K562 (cell line): Measurements from ENCODE around the gene SLC44A1. TPM values are rescaled to one million over a fixed set of nuclear protein-coding genes. Genes with fewer than 3 reads are reported as not detected.

Source experiments
- ATAC-seq: fragments of 200-7000 bp; cut with Tn5 transposase; 3 replicates; pipeline ENCODE4 v1.9.1; 2020; ENCODE audit warnings: moderate library complexity
- BruUV-seq: library from RNA; stranded (reverse); fragments of 400-500 nt; replicated peaks from 2 replicates; lab custom pipeline; 2021; lab: Mats Ljungman, UMichigan
- CTCF ChIA-PET: fragments of 300-600 bp; formaldehyde crosslinking; extraction: SDS; loops from one replicate; lab custom pipeline; 2021; ENCODE audit warnings: low intra/inter-chr PET ratio; lab: Yijun Ruan, JAX
- POLR2A ChIA-PET: fragments of 300-600, 350-650 bp; sonication (Branson Sonifier 250); formaldehyde crosslinking; extraction: SDS; loops from one replicate; lab custom pipeline; 2021; ENCODE audit warnings: antibody characterized with exemption, inconsistent platforms; lab: Yijun Ruan, JAX
- DNase-seq, 4 experiments: peaks; one replicate each; pipeline versions ENCODE4 v3.0.0 to v3.0.0-alpha.2; 2011 to 2018; ENCODE audit warnings: low spot score in 3 of 4, mixed read lengths in 3 of 4; ENCODE audit errors: extremely low read depth in 1 of 4
- FAIRE-seq: peaks from 2 replicates; lab custom pipeline; 2011; peaks lifted over from hg19 to GRCh38; lab: Jason Lieb, UNC
- H2AFZ ChIP-seq: 2 replicates; pipeline ENCODE4 v1.6.0; 2011; ENCODE audit warnings: low read depth, low read length, control low read depth, inconsistent platforms
- H3K27ac ChIP-seq: fragments of 200-600 bp; 3 replicates; pipeline ENCODE4 v1.8.0; 2011; ENCODE audit warnings: low read depth, mild to moderate bottlenecking, control low read depth, inconsistent platforms, low read length, moderate library complexity, mixed read lengths; ENCODE audit errors: extremely low read depth
- H3K27me3 ChIP-seq, 2 experiments: fragments of 300-600 bp in 1 of 2; 2 replicates in 1 of 2; 3 replicates in 1 of 2; pipeline versions ENCODE4 v1.6.0 to v1.8.0; 2011; ENCODE audit warnings: inconsistent platforms in 2 of 2, low read length in 2 of 2, mild to moderate bottlenecking in 1 of 2, mixed read lengths in 1 of 2, moderate library complexity in 1 of 2; ENCODE audit not compliant: control insufficient read depth in 2 of 2, insufficient read depth in 2 of 2
- H3K36me3 ChIP-seq: fragments of 300-600 bp; 3 replicates; pipeline ENCODE4 v1.8.0; 2011; ENCODE audit warnings: mild to moderate bottlenecking, low read length, inconsistent platforms; ENCODE audit not compliant: control insufficient read depth, insufficient read depth
- H3K4me1 ChIP-seq, 2 experiments: fragments of 200-600 bp in 1 of 2; replicated peaks in 1 of 2; 2 replicates in 1 of 2; 3 replicates in 1 of 2; pipeline versions ENCODE4 v1.5.1 to v1.8.0; 2011; ENCODE audit warnings: inconsistent platforms in 2 of 2, low read length in 2 of 2, mild to moderate bottlenecking in 1 of 2, mixed read lengths in 1 of 2, moderate library complexity in 1 of 2; ENCODE audit not compliant: control insufficient read depth in 2 of 2, insufficient read depth in 2 of 2
- H3K4me2 ChIP-seq: 2 replicates; pipeline ENCODE4 v1.6.1; 2011; ENCODE audit warnings: low read length, control low read depth, inconsistent platforms, mixed read lengths; ENCODE audit not compliant: insufficient read depth
- H3K4me3 ChIP-seq: fragments of 200-600 bp; sonication (generic), shearing (Covaris generic); 2 replicates; pipeline ENCODE4 v1.5.1; 2016; ENCODE audit warnings: control low read depth, inconsistent platforms
- H3K79me2 ChIP-seq: fragments of 200-600 bp; 3 replicates; pipeline ENCODE4 v1.8.0; 2011; ENCODE audit warnings: low read length, inconsistent platforms; ENCODE audit not compliant: control insufficient read depth, insufficient read depth
- H3K9ac ChIP-seq, 2 experiments: 2 replicates each; pipeline versions ENCODE4 v1.6.0 to v1.6.1; 2011; ENCODE audit warnings: low read depth in 2 of 2, low read length in 2 of 2, control low read depth in 1 of 2, inconsistent platforms in 1 of 2, mild to moderate bottlenecking in 1 of 2, mixed read lengths in 1 of 2; ENCODE audit not compliant: insufficient read depth in 1 of 2
- H3K9me1 ChIP-seq: one replicate; pipeline ENCODE4 v1.6.0; 2011; ENCODE audit warnings: inconsistent platforms, mild to moderate bottlenecking, low read length, moderate library complexity; ENCODE audit not compliant: control insufficient read depth, insufficient read depth
- H3K9me3 ChIP-seq: replicated peaks from 2 replicates; pipeline ENCODE4 v1.5.1; 2011; ENCODE audit warnings: low read depth, low read length, inconsistent platforms; ENCODE audit not compliant: control insufficient read depth, insufficient read depth
- H4K20me1 ChIP-seq: replicated peaks from 2 replicates; pipeline ENCODE4 v1.6.1; 2011; ENCODE audit warnings: low read length, inconsistent platforms, mixed read lengths; ENCODE audit not compliant: control insufficient read depth, insufficient read depth
- CBX3 ChIP-seq, 2 experiments: IDR thresholded peaks; 1 replicate in 1 of 2; 2 replicates in 1 of 2; pipeline ENCODE4 v1.6.1; 2012; ENCODE audit warnings: inconsistent platforms in 2 of 2, low read length in 2 of 2, borderline replicate concordance in 1 of 2, control low read depth in 1 of 2
- CBX8 ChIP-seq: fragments of 200-600 bp; sonication (generic); IDR thresholded peaks from 2 replicates; pipeline ENCODE4 v1.6.1; 2012; ENCODE audit warnings: borderline replicate concordance, mixed run types, low read depth, mild to moderate bottlenecking, moderate library complexity, mixed read lengths, low read length, control low read depth, inconsistent platforms; ENCODE audit not compliant: poor library complexity, severe bottlenecking; ENCODE audit errors: extremely low read depth
- MCM7 ChIP-seq, 2 experiments: fragments of 450-650 bp; IDR thresholded peaks; 2 replicates each; pipeline ENCODE4 v1.6.1; 2016 to 2018
- SMARCC2 ChIP-seq: fragments of 450-650 bp; IDR thresholded peaks from 2 replicates; pipeline ENCODE4 v1.6.1; 2017; ENCODE audit warnings: antibody characterized with exemption, moderate library complexity, mild to moderate bottlenecking, low read depth
- ZC3H11A ChIP-seq: IDR thresholded peaks from 2 replicates; pipeline ENCODE4 v1.6.1; 2012; ENCODE audit warnings: low read depth, low read length, improper control_type of control experiment
- in situ Hi-C: fragments of 300-500 bp; cut with MboI; formaldehyde crosslinking; loops from 4 replicates; pipeline ENCODE4 v1.15.0; 2018; ENCODE audit warnings: inconsistent platforms, mixed read lengths
- intact Hi-C: fragments of 100-400 bp; cut with micrococcal nuclease; formaldehyde crosslinking; loops from 2 replicates; pipeline ENCODE4 v1.14.2; 2022
- polyA plus RNA-seq, 8 experiments: library from polyadenylated mRNA; depleted of rRNA in 4 of 8; stranded (reverse) in 5 of 8; unstranded in 3 of 8; fragments of >200 nt; fragmentation: Nextera tagmentation in 2 of 8; fragmentation: Illumina TruSeq in 1 of 8; extraction: Ambion mirVana in 2 of 8; extraction: Trizol in 1 of 8; gene quantifications; 2 replicates each; pipeline versions ENCODE4 v1.2.1 to v1.2.3, GENCODE V29; 2011 to 2014; ENCODE audit warnings: inconsistent platforms in 1 of 8, missing spikeins in 1 of 8
- total RNA-seq, 7 experiments: library from RNA; depleted of rRNA in 6 of 7; stranded (reverse); fragments of >200 nt in 6 of 7; fragmentation: Illumina TruSeq in 2 of 7; extraction: Trizol in 2 of 7; gene quantifications; 2 replicates each; pipeline versions ENCODE4 v1.2.1 to v1.2.3, GENCODE V29; 2011 to 2021; ENCODE audit warnings: low replicate concordance in 1 of 7
- TF ChIP-seq, protein P1 (sequence below): sonication (generic); formaldehyde crosslinking; IDR thresholded peaks from 2 replicates; pipeline ENCODE4 v1.8.1; 2023; ENCODE audit warnings: mild to moderate bottlenecking, missing genetic modification reagents
- TF ChIP-seq, protein P2 (sequence below): IDR thresholded peaks from 2 replicates; pipeline ENCODE4 v1.6.1; 2014; ENCODE audit warnings: antibody characterized with exemption
- TF ChIP-seq, protein P3 (sequence below): fragments of 450-650 bp; formaldehyde crosslinking; conservative IDR thresholded peaks from 2 replicates; pipeline ENCODE4 v1.4.0; 2022; ENCODE audit warnings: mild to moderate bottlenecking, missing genetic modification characterization
- TF ChIP-seq, protein P4 (sequence below): fragments of 250-450 bp; sonication (Bioruptor Pico); IDR thresholded peaks from 2 replicates; pipeline ENCODE4 v1.5.0; 2021

SLC44A1 gene
- total and polyA plus RNA-seq, 9 of the 15 experiments (the other 6 are each of a cell fraction or from before 2014, with no cell fraction given), result 0.11 to 0.59 (median 0.30) TPM

DNA sequence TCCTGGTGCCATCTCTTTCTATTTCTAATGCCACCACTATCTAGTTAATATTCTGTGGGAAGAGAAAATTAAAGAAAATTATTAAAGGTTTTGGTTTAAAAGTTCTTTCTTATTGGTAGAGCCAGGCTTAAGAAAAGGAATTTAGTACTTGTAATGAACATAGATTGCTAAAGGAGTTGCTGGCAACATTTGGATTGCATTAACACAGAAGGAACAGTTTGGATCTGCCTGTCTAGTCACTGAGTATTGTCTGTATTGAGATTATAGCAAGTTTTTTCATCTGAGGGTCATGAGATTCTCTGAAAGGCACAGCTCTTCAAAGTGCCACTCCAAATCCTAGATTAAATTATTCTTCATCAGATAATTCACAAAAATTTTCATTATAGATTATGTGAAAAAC, 235.4 kb downstream of the SLC44A1 start:
- intact Hi-C loops, result no loop called here
- FAIRE-seq (no peak), ATAC-seq (no peak), DNase-seq (no peak)
- in situ Hi-C loops, result no loop called here
- Histone ChIP-seq H3K9me3 (no peaks in the 10 kb centered on the region), H3K9me1 (no peaks in the 10 kb centered on the region), H3K4me3 (no peak overlapping the region), H3K27me3 (no peaks in the 10 kb centered on the region), H2AFZ (no peak overlapping the region), H3K36me3 (no peaks in the 10 kb centered on the region), H3K27ac (no peak overlapping the region), H3K4me2 (no peak overlapping the region), H4K20me1 (no peaks in the 10 kb centered on the region), H3K9ac (no peak overlapping the region), H3K4me1 (no peaks in the 10 kb centered on the region), H3K79me2 (no peaks in the 10 kb centered on the region)
- POLR2A ChIA-PET, result interaction anchor here (0.6 kb wide), 1 partner anchor 13 kb away, joined by 3 read pairs; no protein-coding TSS in a partner anchor
- CTCF ChIA-PET, result no interaction called here
- BruUV-seq, result no TSS peak
- TF ChIP-seq SMARCC2, result no peak
- TF ChIP-seq, protein P1, sequence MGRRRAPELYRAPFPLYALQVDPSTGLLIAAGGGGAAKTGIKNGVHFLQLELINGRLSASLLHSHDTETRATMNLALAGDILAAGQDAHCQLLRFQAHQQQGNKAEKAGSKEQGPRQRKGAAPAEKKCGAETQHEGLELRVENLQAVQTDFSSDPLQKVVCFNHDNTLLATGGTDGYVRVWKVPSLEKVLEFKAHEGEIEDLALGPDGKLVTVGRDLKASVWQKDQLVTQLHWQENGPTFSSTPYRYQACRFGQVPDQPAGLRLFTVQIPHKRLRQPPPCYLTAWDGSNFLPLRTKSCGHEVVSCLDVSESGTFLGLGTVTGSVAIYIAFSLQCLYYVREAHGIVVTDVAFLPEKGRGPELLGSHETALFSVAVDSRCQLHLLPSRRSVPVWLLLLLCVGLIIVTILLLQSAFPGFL (CRISPR knock-in tag), result no peak
- no peak for TF ChIP-seq CBX3 (IDR thresholded peaks at IDR 0.05; ENCODE audit: borderline replicate concordance in 1 of 2, low read length in 2 of 2)
- no peak for TF ChIP-seq MCM7 (IDR thresholded peaks at IDR 0.05)
- TF ChIP-seq, protein P2, sequence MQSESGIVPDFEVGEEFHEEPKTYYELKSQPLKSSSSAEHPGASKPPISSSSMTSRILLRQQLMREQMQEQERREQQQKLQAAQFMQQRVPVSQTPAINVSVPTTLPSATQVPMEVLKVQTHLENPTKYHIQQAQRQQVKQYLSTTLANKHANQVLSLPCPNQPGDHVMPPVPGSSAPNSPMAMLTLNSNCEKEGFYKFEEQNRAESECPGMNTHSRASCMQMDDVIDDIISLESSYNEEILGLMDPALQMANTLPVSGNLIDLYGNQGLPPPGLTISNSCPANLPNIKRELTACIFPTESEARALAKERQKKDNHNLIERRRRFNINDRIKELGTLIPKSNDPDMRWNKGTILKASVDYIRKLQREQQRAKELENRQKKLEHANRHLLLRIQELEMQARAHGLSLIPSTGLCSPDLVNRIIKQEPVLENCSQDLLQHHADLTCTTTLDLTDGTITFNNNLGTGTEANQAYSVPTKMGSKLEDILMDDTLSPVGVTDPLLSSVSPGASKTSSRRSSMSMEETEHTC, result no peak
- TF ChIP-seq, protein P3, sequence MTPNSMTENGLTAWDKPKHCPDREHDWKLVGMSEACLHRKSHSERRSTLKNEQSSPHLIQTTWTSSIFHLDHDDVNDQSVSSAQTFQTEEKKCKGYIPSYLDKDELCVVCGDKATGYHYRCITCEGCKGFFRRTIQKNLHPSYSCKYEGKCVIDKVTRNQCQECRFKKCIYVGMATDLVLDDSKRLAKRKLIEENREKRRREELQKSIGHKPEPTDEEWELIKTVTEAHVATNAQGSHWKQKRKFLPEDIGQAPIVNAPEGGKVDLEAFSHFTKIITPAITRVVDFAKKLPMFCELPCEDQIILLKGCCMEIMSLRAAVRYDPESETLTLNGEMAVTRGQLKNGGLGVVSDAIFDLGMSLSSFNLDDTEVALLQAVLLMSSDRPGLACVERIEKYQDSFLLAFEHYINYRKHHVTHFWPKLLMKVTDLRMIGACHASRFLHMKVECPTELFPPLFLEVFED, result no peak
- TF ChIP-seq ZC3H11A, result no peak
- TF ChIP-seq CBX8, result no peak
- TF ChIP-seq, protein P4, sequence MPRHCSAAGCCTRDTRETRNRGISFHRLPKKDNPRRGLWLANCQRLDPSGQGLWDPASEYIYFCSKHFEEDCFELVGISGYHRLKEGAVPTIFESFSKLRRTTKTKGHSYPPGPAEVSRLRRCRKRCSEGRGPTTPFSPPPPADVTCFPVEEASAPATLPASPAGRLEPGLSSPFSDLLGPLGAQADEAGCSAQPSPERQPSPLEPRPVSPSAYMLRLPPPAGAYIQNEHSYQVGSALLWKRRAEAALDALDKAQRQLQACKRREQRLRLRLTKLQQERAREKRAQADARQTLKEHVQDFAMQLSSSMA (CRISPR knock-in tag), result no peak
